Lower lobe of right lung (tissue), 2 donors: ENCODE results near the gene TRIB2. TPM values are rescaled to one million over a fixed set of nuclear protein-coding genes. Genes with fewer than 3 reads are reported as not detected.
"Not testable (repeated sequence)": the region's sequence is repeated elsewhere in the genome, so short reads cannot be mapped to it uniquely, and the experiment has no call there.

Experiments
- ATAC-seq, 2 donors: fragments of 200-7000 bp; cut with Tn5 transposase; one replicate each; pipeline ENCODE4 v1.9.1; 2020 to 2022; ENCODE audit warnings: mild to moderate bottlenecking in 2 of 2, moderate library complexity in 2 of 2
- DNase-seq: peaks from one replicate; pipeline ENCODE4 v3.0.0-alpha.2; 2020
- H3K27ac ChIP-seq: fragments of 200-600 bp; one replicate; pipeline ENCODE4 v1.8.0; 2022
- H3K27me3 ChIP-seq: fragments of 200-600 bp; one replicate; pipeline ENCODE4 v1.8.0; 2022; ENCODE audit warnings: low read depth
- H3K36me3 ChIP-seq: fragments of 200-600 bp; one replicate; pipeline ENCODE4 v1.8.0; 2022; ENCODE audit warnings: mild to moderate bottlenecking
- H3K4me1 ChIP-seq: fragments of 200-600 bp; one replicate; pipeline ENCODE4 v1.8.0; 2022
- H3K4me3 ChIP-seq: fragments of 200-600 bp; one replicate; pipeline ENCODE4 v1.8.0; 2022; ENCODE audit warnings: mild to moderate bottlenecking
- H3K9me3 ChIP-seq: fragments of 200-600 bp; one replicate; pipeline ENCODE4 v1.8.0; 2022
- intact Hi-C: fragments of 100-400 bp; cut with DNase I; formaldehyde crosslinking; loops from one replicate; pipeline ENCODE4 v1.11.0; 2022
- total RNA-seq: library from RNA; stranded (reverse); fragmentation: NEBNext Ultra II Directional; extraction: Animal tissue kit (Norgen Biotek cat#: 25700); gene quantifications from one replicate; pipeline ENCODE4 v1.2.1, GENCODE V29; 2021
- TF ChIP-seq, protein P1 (sequence below): fragments of 200-600 bp; IDR thresholded peaks from one replicate; pipeline ENCODE4 v1.8.0; 2022; ENCODE audit warnings: antibody characterized with exemption, mild to moderate bottlenecking
- donor health status: DM: no; HTN: yes; CAD: no; lungs with severe emphysema.

The TRIB2 gene
- total RNA-seq, 1 donor from 2014 or later, result 35.1 TPM

GRCh38 chr2:12675352-12675795 is 41.4 kb upstream of the TRIB2 start:
- ATAC-seq, result peak; percentile 25 to 32

GRCh38 chr2:12675801-12676200 is 40.9 kb upstream of the TRIB2 start:
- intact Hi-C loops, result no loop called here
- Histone ChIP-seq H3K27ac (no peak overlapping the region), H3K27me3 (no peaks in the 10 kb centered on the region), H3K36me3 (no peaks in the 10 kb centered on the region), H3K9me3 (no peaks in the 10 kb centered on the region), H3K4me1 (no peaks in the 10 kb centered on the region), H3K4me3 (no peak overlapping the region)
- no peak for DNase-seq
- TF ChIP-seq, protein P1, sequence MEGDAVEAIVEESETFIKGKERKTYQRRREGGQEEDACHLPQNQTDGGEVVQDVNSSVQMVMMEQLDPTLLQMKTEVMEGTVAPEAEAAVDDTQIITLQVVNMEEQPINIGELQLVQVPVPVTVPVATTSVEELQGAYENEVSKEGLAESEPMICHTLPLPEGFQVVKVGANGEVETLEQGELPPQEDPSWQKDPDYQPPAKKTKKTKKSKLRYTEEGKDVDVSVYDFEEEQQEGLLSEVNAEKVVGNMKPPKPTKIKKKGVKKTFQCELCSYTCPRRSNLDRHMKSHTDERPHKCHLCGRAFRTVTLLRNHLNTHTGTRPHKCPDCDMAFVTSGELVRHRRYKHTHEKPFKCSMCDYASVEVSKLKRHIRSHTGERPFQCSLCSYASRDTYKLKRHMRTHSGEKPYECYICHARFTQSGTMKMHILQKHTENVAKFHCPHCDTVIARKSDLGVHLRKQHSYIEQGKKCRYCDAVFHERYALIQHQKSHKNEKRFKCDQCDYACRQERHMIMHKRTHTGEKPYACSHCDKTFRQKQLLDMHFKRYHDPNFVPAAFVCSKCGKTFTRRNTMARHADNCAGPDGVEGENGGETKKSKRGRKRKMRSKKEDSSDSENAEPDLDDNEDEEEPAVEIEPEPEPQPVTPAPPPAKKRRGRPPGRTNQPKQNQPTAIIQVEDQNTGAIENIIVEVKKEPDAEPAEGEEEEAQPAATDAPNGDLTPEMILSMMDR, result no peak
- no peak for ATAC-seq

More at GRCh38 chr2:12675352-12675795, 41.4 kb upstream of the TRIB2 start:
- no peaks in the 10 kb centered on the region for H3K9me3 ChIP-seq
- intact Hi-C loops, result no loop called here
- H3K4me1 ChIP-seq, result no peaks in the 10 kb centered on the region
- no peak overlapping the region for H3K27ac ChIP-seq
- H3K27me3 ChIP-seq, result no peaks in the 10 kb centered on the region
- no peak overlapping the region for H3K4me3 ChIP-seq
- no peak for DNase-seq
- no peaks in the 10 kb centered on the region for H3K36me3 ChIP-seq
- TF ChIP-seq, protein P1, result no peak

- Histone ChIP-seq H3K4me1 (no peaks in the 10 kb centered on the region), H3K36me3 (no peaks in the 10 kb centered on the region), H3K27ac (no peak overlapping the region), H3K4me3 (no peak overlapping the region), H3K27me3 (no peaks in the 10 kb centered on the region), H3K9me3 (no peaks in the 10 kb centered on the region)
- ATAC-seq (no peak), DNase-seq (no peak)
- TF ChIP-seq, protein P1, result no peak
- intact Hi-C loops, result no loop called here
Measured at GRCh38 chr2:12676771-12677170, 40.0 kb upstream of the TRIB2 start.

- H3K4me3 ChIP-seq, result no peak overlapping the region
- no peak for ATAC-seq
Measured at GRCh38 chr2:12678186-12678585, 38.5 kb upstream of the TRIB2 start.

GRCh38 chr2:12679550-12680072 is 37.1 kb upstream of the TRIB2 start:
- no peaks in the 10 kb centered on the region for H3K36me3 ChIP-seq
- DNase-seq, result no peak
- H3K4me1 ChIP-seq, result peaks cover 8% of the 10 kb centered on the region
- no peaks in the 10 kb centered on the region for H3K27me3 ChIP-seq
- no peak for ATAC-seq
- H3K27ac ChIP-seq, result no peak overlapping the region
- no peaks in the 10 kb centered on the region for H3K9me3 ChIP-seq
- H3K4me3 ChIP-seq, result no peak overlapping the region
- intact Hi-C loops, result no loop called here
- TF ChIP-seq, protein P1, result no peak

More at GRCh38 chr2:12678186-12678585, 38.5 kb upstream of the TRIB2 start:
- intact Hi-C loops, result no loop called here
- no peaks in the 10 kb centered on the region for H3K36me3 ChIP-seq
- DNase-seq, result no peak
- no peak overlapping the region for H3K27ac ChIP-seq
- H3K4me1 ChIP-seq, result no peaks in the 10 kb centered on the region
- no peaks in the 10 kb centered on the region for H3K27me3 ChIP-seq
- H3K9me3 ChIP-seq, result no peaks in the 10 kb centered on the region
- TF ChIP-seq, protein P1, result no peak

GRCh38 chr2:12680115-12680514 is 36.6 kb upstream of the TRIB2 start:
- ATAC-seq, H3K4me3 ChIP-seq: not testable (repeated sequence)

More at GRCh38 chr2:12680115-12680514, 36.6 kb upstream of the TRIB2 start:
- H3K36me3 ChIP-seq, DNase-seq, H3K27me3 ChIP-seq, intact Hi-C loops, H3K27ac ChIP-seq, H3K9me3 ChIP-seq: not testable (repeated sequence)
- peaks cover 11% of the 10 kb centered on the region for H3K4me1 ChIP-seq
